PC-3 (cell line): ENCODE results near the gene KCNK16. TPM values are rescaled to one million over a fixed set of nuclear protein-coding genes. Genes with fewer than 3 reads are reported as not detected.

Experiments used
- ATAC-seq: fragments of 200-7000 bp; cut with Tn5 transposase; 2 replicates; pipeline ENCODE4 v1.9.1; 2020; ENCODE audit warnings: mild to moderate bottlenecking, moderate library complexity
- BruUV-seq: library from RNA; stranded (reverse); fragments of 400-500 nt; replicated peaks from 2 replicates; lab custom pipeline; 2021; lab: Mats Ljungman, UMichigan
- CTCF ChIA-PET: fragments of 300-600 bp; sonication (Branson Sonifier 250); formaldehyde crosslinking; loops from one replicate; lab custom pipeline; 2022; ENCODE audit warnings: antibody characterized with exemption; lab: Charles Lee
- POLR2A ChIA-PET: fragments of 300-600 bp; sonication (Branson Sonifier 250); formaldehyde crosslinking; loops from one replicate; lab custom pipeline; 2022; ENCODE audit warnings: antibody characterized with exemption; ENCODE audit not compliant: unreplicated experiment; lab: Charles Lee
- DNase-seq: peaks from one replicate; pipeline ENCODE4 v3.0.0-alpha.2; 2015
- H2AFZ ChIP-seq: fragments of 300-600 bp; sonication (generic); 2 replicates; pipeline ENCODE4 v1.6.0; 2016; ENCODE audit warnings: antibody characterized with exemption, low read length
- H3F3A ChIP-seq: fragments of 300-600 bp; sonication (generic); one replicate; pipeline ENCODE4 v1.6.0; 2017; ENCODE audit warnings: antibody characterized with exemption, low read length, control low read depth, mild to moderate bottlenecking; ENCODE audit not compliant: unreplicated experiment
- H3K27ac ChIP-seq: fragments of 300-600 bp; sonication (generic); 2 replicates; pipeline ENCODE4 v1.5.1; 2016; ENCODE audit warnings: mild to moderate bottlenecking, low read length
- H3K27me3 ChIP-seq: fragments of 300-600 bp; sonication (generic); 2 replicates; pipeline ENCODE4 v1.6.1; 2016; ENCODE audit warnings: low read length, mixed read lengths
- H3K36me3 ChIP-seq: fragments of 300-600 bp; sonication (generic); 2 replicates; pipeline ENCODE4 v1.6.1; 2016; ENCODE audit warnings: low read depth, mixed run types, low read length, mixed read lengths
- H3K4me1 ChIP-seq: fragments of 300-600 bp; sonication (generic); 2 replicates; pipeline ENCODE4 v1.5.1; 2016; ENCODE audit warnings: low read length; ENCODE audit not compliant: insufficient read depth
- H3K4me2 ChIP-seq: fragments of 300-600 bp; sonication (generic); 2 replicates; pipeline ENCODE4 v1.6.0; 2016; ENCODE audit warnings: low read length
- H3K4me3 ChIP-seq: fragments of 300-600 bp; sonication (generic); 2 replicates; pipeline ENCODE4 v1.5.1; 2016; ENCODE audit warnings: mild to moderate bottlenecking, low read length, mixed read lengths
- H3K79me2 ChIP-seq: fragments of 300-600 bp; sonication (generic); 2 replicates; pipeline ENCODE4 v1.6.1; 2017; ENCODE audit warnings: low read length, mixed read lengths
- H3K9ac ChIP-seq: fragments of 300-600 bp; sonication (generic); 2 replicates; pipeline ENCODE4 v1.6.0; 2016; ENCODE audit warnings: mild to moderate bottlenecking, low read length
- H3K9me2 ChIP-seq: fragments of 300-600 bp; sonication (generic); replicated peaks from 2 replicates; pipeline ENCODE4 v1.6.1; 2016; ENCODE audit warnings: mixed run types, low read length, mixed read lengths
- H3K9me3 ChIP-seq: fragments of 300-600 bp; sonication (generic); 2 replicates; pipeline ENCODE4 v1.6.1; 2016; ENCODE audit warnings: low read length, mixed read lengths
- H4K20me1 ChIP-seq: fragments of 300-600 bp; sonication (generic); 2 replicates; pipeline ENCODE4 v1.6.1; 2016; ENCODE audit warnings: low read length, mixed read lengths
- EZH2 ChIP-seq: fragments of 300-600 bp; sonication (generic); IDR thresholded peaks from one replicate; pipeline ENCODE4 v1.6.1; 2017; ENCODE audit warnings: antibody characterized with exemption, mild to moderate bottlenecking, low read length; ENCODE audit not compliant: unreplicated experiment
- EZH2phosphoT487 ChIP-seq: fragments of 300-600 bp; sonication (generic); IDR thresholded peaks from 2 replicates; pipeline ENCODE4 v1.6.1; 2018; ENCODE audit warnings: mild to moderate bottlenecking, antibody characterized with exemption, low read length, borderline replicate concordance
- intact Hi-C: fragments of 100-400 bp; cut with micrococcal nuclease; formaldehyde crosslinking; loops from 2 replicates; pipeline ENCODE4 v1.9.0; 2023
- total RNA-seq: library from RNA; depleted of rRNA; stranded (reverse); fragments of >200 nt; gene quantifications from 2 replicates; pipeline ENCODE4 v1.2.3, GENCODE V29; 2014
- TF ChIP-seq, protein P1 (sequence below): fragments of 300-600 bp; sonication (generic); conservative IDR thresholded peaks from 2 replicates; pipeline ENCODE4 v1.5.1; 2017; ENCODE audit warnings: antibody characterized with exemption, low read depth, mild to moderate bottlenecking, low read length

Gene KCNK16
- total RNA-seq, 1 experiment from 2014 or later = not detected

GRCh38 chr6:39335780-39336545 lies 13.5 kb upstream of the KCNK16 start:
- no peaks in the 10 kb centered on the region for H3K9me2 ChIP-seq
- no TSS peak for BruUV-seq
- no peaks in the 10 kb centered on the region for H3F3A ChIP-seq
- TF ChIP-seq, protein P1, sequence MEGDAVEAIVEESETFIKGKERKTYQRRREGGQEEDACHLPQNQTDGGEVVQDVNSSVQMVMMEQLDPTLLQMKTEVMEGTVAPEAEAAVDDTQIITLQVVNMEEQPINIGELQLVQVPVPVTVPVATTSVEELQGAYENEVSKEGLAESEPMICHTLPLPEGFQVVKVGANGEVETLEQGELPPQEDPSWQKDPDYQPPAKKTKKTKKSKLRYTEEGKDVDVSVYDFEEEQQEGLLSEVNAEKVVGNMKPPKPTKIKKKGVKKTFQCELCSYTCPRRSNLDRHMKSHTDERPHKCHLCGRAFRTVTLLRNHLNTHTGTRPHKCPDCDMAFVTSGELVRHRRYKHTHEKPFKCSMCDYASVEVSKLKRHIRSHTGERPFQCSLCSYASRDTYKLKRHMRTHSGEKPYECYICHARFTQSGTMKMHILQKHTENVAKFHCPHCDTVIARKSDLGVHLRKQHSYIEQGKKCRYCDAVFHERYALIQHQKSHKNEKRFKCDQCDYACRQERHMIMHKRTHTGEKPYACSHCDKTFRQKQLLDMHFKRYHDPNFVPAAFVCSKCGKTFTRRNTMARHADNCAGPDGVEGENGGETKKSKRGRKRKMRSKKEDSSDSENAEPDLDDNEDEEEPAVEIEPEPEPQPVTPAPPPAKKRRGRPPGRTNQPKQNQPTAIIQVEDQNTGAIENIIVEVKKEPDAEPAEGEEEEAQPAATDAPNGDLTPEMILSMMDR = no peak
- TF ChIP-seq EZH2 (no peak), EZH2phosphoT487 (no peak)
- no peak overlapping the region for H3K9ac ChIP-seq
- H3K4me3 ChIP-seq = no peak overlapping the region
- no peak for DNase-seq
- H3K4me2 ChIP-seq = no peak overlapping the region
- intact Hi-C loops = no loop called here
- H4K20me1 ChIP-seq = no peaks in the 10 kb centered on the region
- no peaks in the 10 kb centered on the region for H3K79me2 ChIP-seq
- H3K9me3 ChIP-seq = no peaks in the 10 kb centered on the region
- no peaks in the 10 kb centered on the region for H3K36me3 ChIP-seq
- CTCF ChIA-PET = no interaction called here
- no peaks in the 10 kb centered on the region for H3K4me1 ChIP-seq
- ATAC-seq = no peak
- no peak overlapping the region for H2AFZ ChIP-seq
- H3K27ac ChIP-seq = no peak overlapping the region
- POLR2A ChIA-PET = no interaction called here
- peaks cover 49% of the 10 kb centered on the region for H3K27me3 ChIP-seq

DNA sequence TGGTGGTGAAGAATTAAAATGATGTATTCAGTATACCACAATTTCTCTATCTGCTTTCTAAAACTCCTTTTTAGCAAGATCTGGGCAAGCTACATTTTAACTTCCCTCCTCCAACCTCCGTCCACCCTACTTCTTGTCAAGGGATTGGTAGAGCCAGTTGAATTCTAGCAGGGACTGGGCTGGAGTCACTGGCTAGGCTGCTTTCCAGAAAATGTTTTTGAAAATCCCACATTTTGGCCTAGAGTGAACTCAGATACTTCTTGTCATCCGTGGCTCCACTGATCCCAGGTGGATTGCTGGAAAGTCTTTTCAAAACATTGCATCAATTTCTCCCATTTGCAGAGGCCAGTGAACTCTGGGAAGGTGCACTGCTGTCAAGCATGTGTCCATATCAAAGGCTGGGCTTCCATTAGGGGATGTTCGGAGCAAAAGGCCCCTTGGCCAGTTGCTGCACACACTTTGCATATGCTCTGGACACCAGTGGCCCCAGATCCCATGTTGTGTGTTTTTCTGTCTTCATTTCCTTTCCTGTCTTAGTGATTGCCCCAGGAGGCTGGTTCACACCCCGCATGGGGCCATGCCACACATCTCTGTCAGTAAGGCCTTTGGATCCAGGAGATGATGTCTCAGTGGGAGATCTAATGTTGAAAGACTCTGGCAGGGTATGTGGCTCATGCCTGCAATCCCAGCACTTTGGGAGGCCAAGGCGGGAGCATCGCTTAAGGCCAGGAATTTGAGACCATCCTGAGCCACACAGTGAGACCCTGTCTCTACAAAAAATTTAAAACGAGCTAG lies 11.3 kb upstream of the KCNK16 start:
- Histone ChIP-seq H3K4me1 (no peaks in the 10 kb centered on the region), H2AFZ (no peak overlapping the region), H3K4me2 (no peak overlapping the region), H3K27ac (no peak overlapping the region), H3K9ac (no peak overlapping the region), H3F3A (no peaks in the 10 kb centered on the region), H3K9me3 (no peaks in the 10 kb centered on the region), H3K36me3 (no peaks in the 10 kb centered on the region), H3K4me3 (no peak overlapping the region), H3K9me2 (no peaks in the 10 kb centered on the region), H3K27me3 (peaks cover 32% of the 10 kb centered on the region), H3K79me2 (no peaks in the 10 kb centered on the region), H4K20me1 (no peaks in the 10 kb centered on the region)
- ChIA-PET CTCF (no interaction called here), POLR2A (no interaction called here)
- intact Hi-C loops = no loop called here
- BruUV-seq = no TSS peak
- DNase-seq (no peak), ATAC-seq (no peak)
- TF ChIP-seq, protein P1 = no peak
- TF ChIP-seq EZH2 (no peak), EZH2phosphoT487 (no peak)

DNA sequence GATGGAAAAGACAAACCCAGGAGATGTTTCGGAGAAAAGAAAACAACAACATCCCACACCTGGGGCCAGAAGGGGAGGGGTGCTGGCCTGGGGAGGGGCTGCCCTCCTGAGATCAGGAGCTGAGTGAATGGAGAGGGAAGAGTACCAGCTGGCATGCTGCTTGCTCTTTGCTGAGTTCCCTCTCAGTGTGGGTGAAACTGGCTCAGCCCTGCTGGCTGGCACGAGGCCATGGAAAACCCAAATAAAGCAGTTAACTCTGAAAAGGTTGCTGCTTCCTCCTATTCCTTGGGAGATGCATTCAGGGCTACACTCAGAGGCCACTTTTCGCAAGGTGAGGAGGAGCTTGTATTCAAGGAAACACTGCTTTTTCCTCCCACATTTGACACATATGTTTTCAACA lies 8.0 kb upstream of the KCNK16 start:
- CTCF ChIA-PET = no interaction called here
- no peaks in the 10 kb centered on the region for H3K79me2 ChIP-seq
- TF ChIP-seq, protein P1 = no peak
- TF ChIP-seq EZH2phosphoT487 (no peak), EZH2 (no peak)

More for the DNA sequence above, 8.0 kb upstream of the KCNK16 start:
- H3F3A ChIP-seq = no peaks in the 10 kb centered on the region
- peaks cover 35% of the 10 kb centered on the region for H3K27me3 ChIP-seq
- no peaks in the 10 kb centered on the region for H4K20me1 ChIP-seq
- intact Hi-C loops = no loop called here
- H3K4me1 ChIP-seq = no peaks in the 10 kb centered on the region
- H3K9me3 ChIP-seq = no peaks in the 10 kb centered on the region
- no peaks in the 10 kb centered on the region for H3K9me2 ChIP-seq
- BruUV-seq = no TSS peak
- no peak overlapping the region for H3K9ac ChIP-seq
- H2AFZ ChIP-seq = no peak overlapping the region
- ATAC-seq (no peak), DNase-seq (no peak)
- H3K27ac ChIP-seq = no peak overlapping the region
- POLR2A ChIA-PET = no interaction called here
- H3K4me2 ChIP-seq = no peak overlapping the region
- H3K36me3 ChIP-seq = no peaks in the 10 kb centered on the region
- no peak overlapping the region for H3K4me3 ChIP-seq
